HG02973 (cell line): ENCODE data around the gene SPTBN4.
"Not testable (repeated sequence)": the region's sequence is repeated elsewhere in the genome, so short reads cannot be mapped to it uniquely, and the experiment has no call there.

ENCODE experiments used
- ATAC-seq: cut with Tn5 transposase; IDR thresholded peaks from one replicate; pipeline ENCODE4 v1.9.1; 2021; ENCODE audit warnings: moderate library complexity; ENCODE audit not compliant: unreplicated experiment

Gene SPTBN4

GRCh38 chr19:40613690-40614621 is 147.2 kb downstream of the SPTBN4 start:
- ATAC-seq = peak; percentile 35

GRCh38 chr19:40614622-40615411 is 148.0 kb downstream of the SPTBN4 start:
- ATAC-seq = no peak

DNA sequence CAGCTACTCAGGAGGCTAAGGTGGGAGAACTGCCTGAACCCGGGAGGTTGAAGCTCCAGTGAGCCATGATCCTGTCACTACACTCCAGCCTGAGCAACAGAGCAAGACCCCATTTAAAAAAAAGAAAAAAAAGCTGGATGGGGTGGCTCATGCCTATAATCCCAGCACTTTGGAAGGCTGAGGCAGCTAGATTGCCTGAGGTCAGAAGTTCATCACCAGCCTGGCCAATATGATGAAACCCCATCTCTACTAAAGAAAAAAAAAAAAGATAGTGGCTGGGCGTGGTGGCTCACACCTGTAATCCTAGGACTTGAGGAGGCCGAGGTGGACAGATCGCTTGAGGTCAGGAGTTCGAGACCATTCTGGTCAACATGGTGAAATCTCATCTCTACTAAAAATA is 149.4 kb downstream of the SPTBN4 start:
- ATAC-seq = no peak

DNA sequence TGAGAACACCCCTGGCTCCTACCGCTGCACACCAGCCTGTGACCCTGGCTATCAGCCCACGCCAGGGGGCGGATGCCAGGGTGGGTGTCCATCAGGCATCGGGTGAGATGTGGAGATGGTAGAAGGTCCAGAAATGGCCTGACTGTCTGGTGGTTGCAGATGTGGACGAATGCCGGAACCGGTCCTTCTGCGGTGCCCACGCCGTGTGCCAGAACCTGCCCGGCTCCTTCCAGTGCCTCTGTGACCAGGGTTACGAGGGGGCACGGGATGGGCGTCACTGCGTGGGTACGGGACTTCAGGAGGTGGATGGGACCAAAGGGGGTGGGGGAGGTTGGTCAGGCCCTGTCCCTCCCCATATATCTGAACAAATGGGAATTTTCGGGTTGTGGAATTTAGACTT is 150.1 kb downstream of the SPTBN4 start:
- no peak for ATAC-seq

- no peak for ATAC-seq
These were observed 151.2 kb downstream of the SPTBN4 start for GRCh38 chr19:40617961-40618360.

- no peak for ATAC-seq
These were observed 152.7 kb downstream of the SPTBN4 start for GRCh38 chr19:40619333-40620160.

DNA sequence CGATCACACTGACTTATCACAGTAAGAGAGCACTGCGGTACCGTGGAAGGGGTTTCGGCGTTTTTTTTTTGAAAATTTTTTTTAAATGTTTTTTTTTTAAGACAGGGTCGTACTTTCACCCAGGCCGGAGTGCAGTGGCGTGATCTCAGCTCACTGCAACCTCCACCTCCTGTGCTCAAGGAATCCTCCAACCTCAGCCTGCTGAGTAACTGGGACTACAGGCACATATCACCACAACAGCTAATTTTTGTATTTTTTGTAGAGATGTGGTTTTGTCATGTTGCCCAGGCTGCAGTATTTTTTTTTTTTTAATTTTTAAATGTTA is 153.3 kb downstream of the SPTBN4 start:
- no peak for ATAC-seq

DNA sequence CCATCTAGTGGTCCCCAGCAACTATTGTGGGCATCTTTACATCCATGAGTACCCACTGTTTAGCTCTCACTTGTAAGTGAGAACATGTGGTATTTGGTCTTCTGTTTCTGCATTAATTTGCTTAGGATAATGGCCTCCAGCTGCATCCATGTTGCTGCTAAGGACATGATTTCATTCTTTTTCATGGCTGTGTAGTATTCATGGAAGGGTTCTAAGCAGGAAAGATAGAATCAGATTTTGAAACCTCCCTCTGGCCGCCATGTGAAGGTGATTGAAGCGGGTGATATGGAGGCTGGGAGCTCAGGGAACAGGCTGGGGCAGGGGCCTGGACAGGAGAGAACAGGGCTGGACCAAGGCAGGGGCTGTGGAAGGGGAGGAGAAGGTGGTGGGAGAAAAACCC is 154.5 kb downstream of the SPTBN4 start:
- ATAC-seq = no peak

DNA sequence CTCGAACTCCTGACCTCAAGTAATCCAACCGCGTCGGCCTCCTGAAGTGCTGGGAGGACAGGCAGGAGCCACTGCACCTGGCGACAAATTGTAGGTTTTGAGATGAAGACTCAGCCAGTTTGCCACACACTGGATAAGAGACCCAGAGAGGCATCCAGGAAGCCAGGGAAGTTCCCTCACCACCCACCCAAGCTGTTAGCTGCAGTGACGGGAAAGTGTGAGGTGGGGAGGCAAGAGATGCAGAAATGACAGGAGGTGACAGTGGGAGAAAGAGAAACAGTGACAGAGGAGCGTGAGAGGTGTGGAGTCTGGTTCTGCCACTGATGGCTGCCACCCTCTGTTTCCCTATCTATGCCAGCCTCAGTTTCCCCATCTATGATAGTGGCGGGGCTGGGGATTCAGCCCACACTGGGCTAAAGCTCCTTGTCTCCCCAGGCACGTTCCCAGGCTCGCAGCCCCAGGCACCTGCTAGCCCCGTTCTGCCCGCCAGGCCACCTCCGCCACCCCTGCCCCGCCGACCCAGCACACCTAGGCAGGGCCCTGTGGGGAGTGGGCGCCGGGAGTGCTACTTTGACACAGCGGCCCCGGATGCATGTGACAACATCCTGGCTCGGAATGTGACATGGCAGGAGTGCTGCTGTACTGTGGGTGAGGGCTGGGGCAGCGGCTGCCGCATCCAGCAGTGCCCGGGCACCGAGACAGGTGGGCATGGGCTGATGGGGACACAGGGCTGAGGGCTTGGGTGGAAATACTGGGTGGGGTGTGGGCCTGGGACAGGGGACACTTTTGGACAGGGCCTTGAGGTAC is 155.4 kb downstream of the SPTBN4 start:
- no peak for ATAC-seq

GRCh38 chr19:40622773-40623075 is 155.9 kb downstream of the SPTBN4 start:
- ATAC-seq = no peak

GRCh38 chr19:40623403-40624251 is 156.8 kb downstream of the SPTBN4 start:
- ATAC-seq = no peak

DNA sequence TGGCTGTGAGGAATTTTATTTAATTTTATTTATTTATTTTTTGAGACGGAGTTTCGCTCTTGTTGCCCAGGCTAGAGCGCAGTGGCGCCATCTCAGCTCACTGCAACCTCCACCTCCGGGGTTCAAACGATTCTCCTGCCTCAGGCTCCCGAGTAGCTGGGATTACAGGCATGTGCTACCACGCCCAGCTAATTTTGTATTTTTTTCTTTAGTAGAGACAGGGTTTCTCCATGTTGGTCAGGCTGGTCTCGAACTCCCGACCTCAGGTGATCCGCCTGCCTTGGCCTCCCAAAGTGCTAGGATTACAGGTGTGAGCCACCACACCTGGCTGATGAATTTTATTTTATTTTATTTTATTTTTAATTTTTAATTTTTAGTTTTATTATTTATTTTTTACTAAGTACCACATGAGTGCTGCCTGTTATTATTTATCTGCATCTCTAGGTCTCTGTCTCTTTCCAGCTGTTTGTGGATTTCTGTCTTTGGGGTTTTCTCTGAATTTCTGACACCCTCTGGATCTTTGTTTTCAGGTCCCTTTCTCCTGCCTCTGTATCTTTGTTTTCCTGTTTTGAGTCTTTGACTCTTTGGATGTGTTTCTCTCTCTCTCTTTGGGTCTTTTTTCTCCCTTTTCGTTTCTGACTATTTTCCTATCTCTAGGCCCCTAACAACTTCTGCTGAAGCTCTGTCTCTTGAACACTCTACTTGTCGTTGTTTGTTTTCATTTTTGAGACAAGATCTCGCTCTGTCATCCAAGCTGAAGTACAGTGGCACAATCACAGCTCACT is 157.8 kb downstream of the SPTBN4 start:
- ATAC-seq = not testable (repeated sequence)

DNA sequence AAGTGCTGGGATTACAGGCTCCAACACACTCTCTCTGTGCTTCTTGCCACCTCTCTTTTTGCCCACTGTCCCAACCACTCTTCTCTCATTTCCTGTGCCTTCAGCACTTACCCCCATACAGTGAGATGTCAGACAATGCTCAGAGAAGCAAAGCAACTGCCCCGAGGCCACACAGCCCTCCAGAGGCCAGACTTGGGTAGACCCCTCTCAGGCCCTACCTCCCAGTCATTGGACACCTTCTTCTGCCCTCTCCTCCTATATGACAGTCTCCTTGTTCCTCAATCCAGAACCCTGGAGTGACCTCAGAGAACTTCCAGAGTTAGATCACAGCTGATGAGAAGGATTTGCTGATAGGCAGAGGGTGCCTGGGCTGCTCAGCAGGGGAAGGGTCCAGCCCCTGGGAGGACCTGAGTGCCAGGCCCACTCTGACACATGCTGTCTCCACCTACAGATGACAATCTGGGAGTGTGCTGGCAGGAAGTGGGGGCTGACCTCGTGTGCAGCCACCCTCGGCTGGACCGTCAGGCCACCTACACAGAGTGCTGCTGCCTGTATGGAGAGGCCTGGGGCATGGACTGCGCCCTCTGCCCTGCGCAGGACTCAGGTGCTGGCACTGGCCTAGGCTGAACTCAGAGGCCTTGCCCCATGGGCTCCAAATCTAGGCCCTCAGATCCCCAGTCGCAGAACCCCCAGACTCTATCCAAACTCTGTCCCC is 158.8 kb downstream of the SPTBN4 start:
- ATAC-seq = no peak
